Islet precursor cell (in vitro differentiated cells): ENCODE results near the gene PDCD6IP.
A peak's percentile ranks its signal among the peaks of the same experiment; 100 is the strongest.
"Not testable (repeated sequence)": the region's sequence is repeated elsewhere in the genome, so short reads cannot be mapped to it uniquely, and the experiment has no call there.

Experiments
- DNase-seq: peaks from one replicate; pipeline ENCODE4 v3.0.0-alpha.2; 2018

The PDCD6IP gene

GRCh38 chr3:33795856-33796536 is 2.4 kb upstream of the PDCD6IP start:
- DNase-seq = no peak

- DNase-seq = no peak
Observed at GRCh38 chr3:33798113-33798417, 365 bp upstream of the PDCD6IP start.

- no peak for DNase-seq
Observed at GRCh38 chr3:33799202-33799551, 747 bp downstream of the PDCD6IP start.

GRCh38 chr3:33803252-33803651 is 4.8 kb downstream of the PDCD6IP start:
- DNase-seq = no peak

GRCh38 chr3:33803894-33804526 is 5.6 kb downstream of the PDCD6IP start:
- peak; percentile 59 for DNase-seq

GRCh38 chr3:33807191-33807590 is 8.8 kb downstream of the PDCD6IP start:
- no peak for DNase-seq

- DNase-seq = no peak
Observed at GRCh38 chr3:33808559-33808958, 10.1 kb downstream of the PDCD6IP start.

GRCh38 chr3:33810545-33810944 is 12.1 kb downstream of the PDCD6IP start:
- no peak for DNase-seq

GRCh38 chr3:33821989-33822388 is 23.6 kb downstream of the PDCD6IP start:
- DNase-seq = no peak

GRCh38 chr3:33823821-33824220 is 25.4 kb downstream of the PDCD6IP start:
- no peak for DNase-seq

GRCh38 chr3:33825111-33825510 is 26.7 kb downstream of the PDCD6IP start:
- DNase-seq = no peak

GRCh38 chr3:33826206-33826605 is 27.8 kb downstream of the PDCD6IP start:
- no peak for DNase-seq

- no peak for DNase-seq
Observed at GRCh38 chr3:33826688-33827087, 28.3 kb downstream of the PDCD6IP start.

- no peak for DNase-seq
Observed at GRCh38 chr3:33829720-33830119, 31.3 kb downstream of the PDCD6IP start.

- DNase-seq = no peak
Observed at GRCh38 chr3:33831053-33831452, 32.6 kb downstream of the PDCD6IP start.

- DNase-seq = no peak
Observed at GRCh38 chr3:33833408-33834095, 35.1 kb downstream of the PDCD6IP start.

GRCh38 chr3:33834096-33834453 is 35.6 kb downstream of the PDCD6IP start:
- no peak for DNase-seq

GRCh38 chr3:33837182-33837581 is 38.8 kb downstream of the PDCD6IP start:
- not testable (repeated sequence) for DNase-seq

GRCh38 chr3:33839283-33839682 is 40.9 kb downstream of the PDCD6IP start:
- DNase-seq = no peak

- DNase-seq = no peak
Observed at GRCh38 chr3:33840179-33840578, 41.7 kb downstream of the PDCD6IP start.

GRCh38 chr3:33848624-33849347 is 50.4 kb downstream of the PDCD6IP start:
- peak; percentile 52 for DNase-seq

GRCh38 chr3:33850599-33850998 is 52.2 kb downstream of the PDCD6IP start:
- not testable (repeated sequence) for DNase-seq

- not testable (repeated sequence) for DNase-seq
Observed at GRCh38 chr3:33855407-33855806, 57.0 kb downstream of the PDCD6IP start.
